HG03025 (cell line): Measurements from ENCODE around the gene KCNJ10.

ENCODE experiments used
- ATAC-seq: cut with Tn5 transposase; IDR thresholded peaks from one replicate; pipeline ENCODE4 v1.9.1; 2021; ENCODE audit warnings: mild to moderate bottlenecking, moderate library complexity; ENCODE audit not compliant: unreplicated experiment, low FRiP score

KCNJ10 gene

DNA sequence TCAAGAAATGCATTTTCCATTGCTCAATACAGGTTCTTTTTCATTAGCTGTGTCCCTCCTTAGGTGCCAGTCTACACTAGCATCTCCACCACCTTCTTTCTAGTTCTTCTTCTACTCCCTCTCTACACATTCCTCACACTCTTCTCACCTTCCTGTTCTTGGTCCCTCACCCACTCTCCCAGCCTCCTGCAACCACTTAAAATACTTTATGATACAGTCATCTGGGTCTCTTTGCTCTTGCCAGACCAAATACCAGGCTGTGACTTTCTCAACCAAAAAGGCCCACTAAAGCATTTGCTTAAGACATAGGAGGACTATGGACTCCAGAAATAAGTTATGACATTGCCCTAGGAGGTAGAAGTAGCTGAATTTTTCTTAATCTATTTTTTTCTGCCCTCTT, 73.3 kb downstream of the KCNJ10 start:
- no peak for ATAC-seq

DNA sequence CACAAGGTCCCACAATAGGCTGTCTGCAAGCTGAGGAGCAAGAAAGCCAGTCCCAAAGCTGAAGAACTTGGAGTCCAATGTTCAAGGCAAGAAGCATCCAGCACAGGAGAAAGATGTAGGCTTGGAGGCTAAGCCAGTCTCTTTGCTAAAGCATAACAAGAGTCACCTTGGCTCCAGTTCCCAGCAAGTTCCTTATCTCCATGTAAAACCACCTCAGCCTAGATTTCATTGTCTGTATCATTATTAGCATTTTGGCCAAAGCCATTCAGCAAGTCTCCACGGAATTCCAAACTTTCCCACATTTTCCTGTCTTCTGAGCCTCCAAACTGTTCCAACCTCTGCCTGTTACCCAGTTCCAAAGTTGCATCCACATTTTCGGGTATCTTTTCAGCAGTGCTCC, 75.1 kb downstream of the KCNJ10 start:
- no peak for ATAC-seq

DNA sequence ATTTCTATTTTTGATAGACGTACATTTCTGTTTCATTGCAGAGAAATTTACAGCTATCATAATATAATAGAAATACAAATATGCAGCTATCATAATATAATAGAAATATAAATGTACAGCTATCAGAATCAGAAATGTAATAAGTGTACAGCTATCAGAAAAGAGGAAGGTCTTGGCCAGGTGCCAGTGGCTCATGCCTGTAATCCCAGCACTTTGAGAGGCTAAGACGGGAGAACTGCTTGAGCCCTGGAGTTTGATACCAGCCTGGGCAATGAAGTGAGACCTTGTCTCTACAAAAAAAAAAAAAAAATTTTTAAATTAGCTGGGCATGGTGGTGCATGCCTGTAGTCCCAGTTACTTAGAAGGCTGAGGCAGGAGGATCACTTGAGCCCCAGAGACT, 76.0 kb downstream of the KCNJ10 start:
- ATAC-seq = no peak

DNA sequence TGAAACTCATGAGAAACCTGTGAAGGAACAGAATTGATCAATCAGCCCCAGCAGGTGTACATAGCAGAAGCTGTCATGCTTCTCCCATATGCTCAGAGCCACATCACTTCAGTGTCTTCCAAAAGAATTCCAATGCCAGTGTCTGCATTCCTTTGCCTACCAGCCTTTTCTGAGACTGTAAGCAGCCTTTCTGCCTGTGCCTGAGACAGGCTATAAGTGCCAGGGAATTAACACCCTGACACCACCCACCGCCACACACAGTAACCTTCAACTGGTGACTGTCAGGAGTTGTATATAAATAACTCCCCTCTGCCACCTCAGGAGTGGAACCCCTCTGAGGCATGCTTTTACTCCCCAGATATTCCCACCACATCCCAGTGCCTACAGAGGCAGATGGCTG, 77.8 kb downstream of the KCNJ10 start:
- no peak for ATAC-seq

DNA sequence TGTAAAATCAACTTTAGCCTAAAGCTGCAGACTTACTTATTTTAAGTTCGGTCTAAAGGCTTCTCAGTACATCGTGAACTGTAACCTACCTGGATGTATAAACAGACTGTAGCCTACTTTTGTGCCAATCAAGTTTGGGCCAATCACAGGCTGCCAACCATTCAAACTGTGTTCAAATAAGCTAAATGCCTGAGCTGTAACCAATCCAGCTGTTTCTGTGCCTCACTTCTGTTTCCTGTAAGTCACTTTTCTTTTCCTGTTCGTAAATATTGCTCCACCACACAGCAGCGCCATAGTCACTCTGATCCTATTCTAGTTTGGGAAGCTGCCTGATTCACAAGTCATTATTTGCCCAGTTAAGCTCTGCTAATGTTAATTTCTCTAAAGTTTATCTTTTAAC, 78.4 kb downstream of the KCNJ10 start:
- no peak for ATAC-seq

DNA sequence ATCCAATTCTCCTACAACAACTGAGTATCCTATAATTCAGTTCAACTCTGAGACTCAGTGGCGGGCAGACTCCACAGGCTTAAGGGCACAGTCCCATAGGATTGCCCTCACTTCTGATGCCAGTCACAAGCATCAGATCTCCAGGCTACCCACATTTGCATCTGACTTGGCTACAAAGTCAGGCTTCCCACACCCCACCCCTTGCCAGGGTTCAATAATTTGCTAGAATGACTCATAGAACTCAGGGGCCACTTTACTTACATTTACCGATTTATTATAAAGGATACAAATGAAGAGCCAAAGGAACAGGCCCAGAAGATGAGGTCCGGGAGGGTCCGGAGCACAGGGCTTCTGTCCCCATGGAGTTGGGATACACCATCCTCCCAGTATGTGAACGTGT, 80.0 kb downstream of the KCNJ10 start:
- ATAC-seq = no peak

DNA sequence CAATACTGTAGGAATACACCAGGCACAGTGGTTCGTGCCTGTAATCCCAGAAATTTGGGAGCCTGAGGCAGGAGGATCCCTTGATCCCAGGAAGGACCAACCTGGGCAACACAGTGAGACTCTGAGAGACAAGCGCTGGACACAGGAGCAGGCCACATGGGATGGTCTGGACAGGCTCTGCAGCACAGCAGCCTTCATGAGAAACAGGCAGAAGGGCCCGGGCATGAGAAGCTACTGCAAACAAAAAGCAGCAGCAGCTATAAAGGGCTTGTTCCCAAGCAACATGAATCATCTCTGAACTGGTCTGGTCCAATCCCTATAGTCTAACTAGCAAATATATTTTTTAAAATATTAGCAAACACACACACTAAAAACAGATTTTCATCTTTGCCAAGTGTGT, 80.4 kb downstream of the KCNJ10 start:
- no peak for ATAC-seq

DNA sequence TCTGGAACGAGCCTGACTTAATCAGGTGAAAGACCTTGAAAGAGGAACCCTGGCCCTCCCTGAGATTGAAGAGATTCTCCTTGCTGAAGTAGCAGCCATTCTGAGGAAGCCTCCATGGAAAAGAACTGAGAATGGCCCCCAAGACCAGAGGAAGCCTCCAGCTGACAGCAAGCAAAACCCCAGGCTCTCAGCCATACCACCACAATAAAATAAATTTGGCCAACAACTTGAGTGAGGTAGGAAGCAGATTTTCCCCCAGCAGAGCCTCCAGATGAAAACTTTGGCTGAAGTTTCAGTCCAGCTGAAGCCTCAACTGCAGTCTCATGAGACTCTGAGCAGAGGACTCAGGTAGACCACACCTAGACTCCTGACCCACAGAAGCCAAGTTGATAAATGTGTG, 82.0 kb downstream of the KCNJ10 start:
- ATAC-seq = no peak

DNA sequence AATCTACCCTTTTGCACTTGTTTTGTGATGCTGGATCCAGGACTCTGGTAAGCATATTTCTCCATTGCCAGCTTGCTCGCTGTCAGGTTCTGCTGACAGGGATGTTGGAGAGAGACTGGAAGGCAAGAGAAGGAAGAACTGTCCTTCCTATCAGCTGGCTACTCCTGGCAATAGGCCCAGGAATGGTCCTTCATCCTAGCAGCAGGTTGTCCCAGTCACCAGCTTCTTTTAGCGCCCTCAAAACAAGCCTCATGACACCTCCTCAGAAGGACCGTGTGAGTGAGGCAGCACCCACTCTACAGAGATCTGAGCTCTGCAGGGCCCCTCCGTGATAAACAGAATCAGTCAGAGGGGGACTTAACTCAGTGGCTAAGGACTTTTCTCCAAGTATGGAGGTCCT, 82.8 kb downstream of the KCNJ10 start:
- ATAC-seq = no peak

DNA sequence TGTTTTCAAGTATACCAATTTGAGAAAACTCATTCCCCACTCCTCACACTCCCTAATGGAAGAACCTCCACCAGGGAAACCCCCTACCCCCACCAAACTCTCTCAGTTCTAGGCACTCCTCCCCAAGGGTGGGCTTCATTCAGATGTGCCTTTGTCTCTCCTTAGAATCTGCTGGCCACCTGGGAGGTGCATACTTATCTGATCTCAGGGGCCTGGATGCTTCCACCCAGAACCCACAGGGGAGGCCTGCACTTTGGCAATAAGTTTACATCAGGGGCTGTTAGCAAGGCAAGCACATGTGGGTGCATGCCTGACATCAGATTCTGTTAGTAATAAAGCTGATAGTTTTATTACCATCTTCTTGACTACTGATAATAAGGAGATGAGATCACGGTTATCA, 83.4 kb downstream of the KCNJ10 start:
- no peak for ATAC-seq

DNA sequence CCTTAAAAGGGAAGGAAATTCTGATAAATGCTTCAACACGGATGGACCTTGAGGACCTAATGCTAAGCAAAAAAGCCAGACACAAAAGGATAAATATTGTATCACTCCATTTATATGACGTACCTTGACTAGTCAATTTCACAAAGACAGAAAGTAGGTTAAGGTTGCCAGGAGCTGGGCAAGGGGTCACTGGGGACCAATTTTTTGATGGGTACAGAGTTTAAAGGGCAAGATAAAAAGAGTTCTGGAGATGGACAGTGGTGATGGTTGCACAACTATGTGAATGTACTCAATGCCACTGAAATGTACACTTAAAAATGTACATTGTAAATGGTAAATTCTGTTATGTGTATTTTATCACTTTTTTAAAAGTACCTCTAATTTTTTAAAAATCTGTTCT, 83.9 kb downstream of the KCNJ10 start:
- no peak for ATAC-seq

DNA sequence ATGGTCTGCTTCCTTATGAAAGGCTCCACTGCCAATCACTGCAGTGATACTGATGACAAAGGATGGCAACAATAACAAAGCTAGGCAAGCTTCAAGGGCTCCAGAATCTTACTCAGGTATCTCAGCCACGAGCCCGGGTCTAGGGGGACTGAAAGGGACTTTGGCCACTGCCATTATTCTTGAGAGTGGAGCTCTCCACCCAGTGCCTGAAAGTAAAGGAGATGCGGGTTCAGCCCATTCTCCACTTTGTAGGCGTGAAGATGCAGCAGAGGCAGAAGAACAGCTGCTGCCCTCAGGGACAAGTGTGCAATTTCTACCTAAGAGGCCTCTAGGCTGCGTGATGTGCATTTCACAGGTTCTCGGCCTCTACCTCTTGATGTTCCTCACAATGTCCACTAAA, 84.5 kb downstream of the KCNJ10 start:
- ATAC-seq = no peak

DNA sequence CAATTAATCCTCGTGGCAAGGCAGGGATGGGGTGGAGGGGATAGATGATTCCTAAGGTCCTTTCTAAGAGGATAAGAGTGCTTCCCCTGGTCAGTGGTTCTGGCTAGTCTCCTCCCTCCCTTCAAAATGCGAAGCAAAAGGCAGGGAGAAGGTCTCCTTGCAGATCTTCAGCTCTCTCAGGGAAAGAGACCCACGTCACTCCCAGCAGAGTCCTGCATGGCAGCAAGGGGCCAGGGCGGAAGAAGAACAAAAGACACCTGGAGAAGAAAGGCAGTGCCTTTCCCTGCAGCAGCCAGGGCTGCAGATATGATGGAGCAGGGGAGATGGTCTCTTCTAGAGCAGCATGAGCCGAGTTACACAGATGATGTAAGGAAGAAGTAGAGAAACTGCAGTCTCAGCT, 86.3 kb downstream of the KCNJ10 start:
- no peak for ATAC-seq

DNA sequence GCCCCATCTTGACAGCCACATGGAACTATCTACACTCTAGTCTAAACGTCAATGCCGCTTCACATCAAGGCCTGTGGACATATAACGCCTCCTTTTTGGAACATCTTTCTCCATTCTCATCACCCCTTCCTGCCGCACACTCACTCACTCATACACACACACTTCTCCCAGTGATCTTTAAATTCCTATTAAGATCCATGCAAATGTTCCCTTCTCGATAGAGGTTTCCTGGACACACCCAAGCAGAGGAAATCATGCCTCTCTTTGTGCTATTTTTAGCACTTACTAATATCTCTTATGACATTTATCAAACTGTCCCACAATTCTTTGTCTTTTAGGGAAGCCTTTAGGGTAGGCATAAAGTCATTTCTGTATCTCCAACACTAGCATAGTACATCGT, 87.7 kb downstream of the KCNJ10 start:
- no peak for ATAC-seq

DNA sequence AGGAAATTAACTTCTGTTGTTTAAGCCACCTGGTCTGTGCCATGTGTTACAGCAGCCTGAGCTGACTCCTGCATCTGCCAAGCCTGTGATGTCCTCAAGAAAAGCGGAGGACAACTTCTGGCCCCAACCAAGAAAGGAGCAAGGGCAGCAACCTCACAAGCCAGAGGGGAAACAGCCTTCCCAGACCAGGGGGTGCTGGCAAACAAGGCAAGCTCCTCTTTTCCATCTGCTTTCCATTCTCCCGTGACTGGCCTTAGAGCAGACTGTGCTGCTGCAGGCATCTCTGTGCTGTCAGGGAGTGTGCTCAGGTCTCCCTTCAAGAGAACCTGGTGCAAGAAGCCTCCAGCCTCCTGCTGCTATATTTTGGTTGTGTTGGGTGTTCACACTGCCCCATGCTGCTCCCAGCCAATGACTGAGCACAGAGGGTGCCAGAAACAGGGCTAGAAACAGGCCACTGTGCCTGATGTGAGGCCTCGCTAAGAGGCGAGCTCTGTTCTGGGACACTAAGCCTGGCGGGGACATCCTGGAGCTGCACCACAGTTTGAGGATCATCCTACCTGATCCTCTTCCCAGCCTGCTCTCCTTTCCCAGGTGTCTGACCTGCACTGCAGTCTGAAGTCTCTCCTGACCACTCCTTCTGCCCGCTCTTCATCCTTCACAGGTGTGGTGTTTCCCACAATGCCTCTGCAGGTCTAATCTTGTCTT, 88.5 kb downstream of the KCNJ10 start:
- no peak for ATAC-seq

DNA sequence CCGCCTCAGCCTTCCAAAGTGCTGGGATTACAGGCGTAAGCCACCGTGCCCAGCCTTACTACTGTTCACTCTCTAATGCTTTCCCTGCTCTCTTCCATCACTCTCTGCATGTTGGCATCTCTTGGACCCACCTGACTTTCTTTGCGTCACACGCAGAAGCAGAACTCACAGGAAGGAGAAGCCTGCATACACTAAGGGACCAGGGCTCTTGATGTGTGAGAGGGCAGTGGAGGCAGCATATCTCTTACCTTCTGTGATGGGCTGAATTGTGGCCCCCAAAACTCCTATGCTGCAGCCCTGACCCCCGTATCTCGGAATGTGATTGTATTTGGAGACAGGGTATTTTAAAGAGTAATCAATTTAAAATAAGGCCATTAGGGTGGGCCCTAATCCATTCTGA, 89.2 kb downstream of the KCNJ10 start:
- ATAC-seq = no peak

DNA sequence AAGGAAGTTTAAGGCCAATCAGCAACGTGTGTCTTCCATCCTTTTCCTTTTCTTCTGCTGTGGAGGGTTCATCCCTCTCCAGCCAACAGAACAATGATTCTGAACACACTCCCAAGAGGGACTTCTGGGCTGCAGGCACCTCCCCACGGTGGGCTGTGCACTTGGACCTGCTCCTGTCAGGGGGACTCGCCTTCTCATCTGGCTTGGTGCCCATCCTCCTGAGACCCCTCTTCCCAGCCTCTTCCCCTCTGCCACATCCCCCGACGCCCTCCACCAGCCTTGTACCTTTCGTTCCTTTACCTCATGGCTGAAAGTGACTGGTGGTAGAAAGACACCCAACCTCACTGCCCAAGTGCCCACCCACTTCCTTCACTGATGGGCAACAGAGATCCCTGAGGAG, 89.9 kb downstream of the KCNJ10 start:
- ATAC-seq = no peak

DNA sequence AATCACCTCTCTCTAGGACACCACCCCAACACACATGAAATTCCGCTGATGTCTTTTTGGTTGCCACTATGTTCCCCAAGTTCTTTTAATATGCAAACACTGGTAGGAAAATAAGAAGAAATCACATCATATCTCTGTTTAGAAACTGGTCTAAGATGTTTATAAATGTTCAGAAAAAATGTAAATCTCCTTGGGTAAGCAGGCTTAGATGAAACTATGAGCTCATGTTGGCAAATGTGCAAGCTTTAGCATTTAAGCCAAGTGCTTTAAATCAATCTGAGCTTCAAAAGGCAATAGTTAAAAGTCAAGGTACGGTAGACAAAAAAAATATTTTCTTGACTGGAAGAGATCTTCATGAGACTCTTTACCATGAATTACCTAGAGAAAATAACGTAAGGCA, 90.7 kb downstream of the KCNJ10 start:
- ATAC-seq = no peak

DNA sequence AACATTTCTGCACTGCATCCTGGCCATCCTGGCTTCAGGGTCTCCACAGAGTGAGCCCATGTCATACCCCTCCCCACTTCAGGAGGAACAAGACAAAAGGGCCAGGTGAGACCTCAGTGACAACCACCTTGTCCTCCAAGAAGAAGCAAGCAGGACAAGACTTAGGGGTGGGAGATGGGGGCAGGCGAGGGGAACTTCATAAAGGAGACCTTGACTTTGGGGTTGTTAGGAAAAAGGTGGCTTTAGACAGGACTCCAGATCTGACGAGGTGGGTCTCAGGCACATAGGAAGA, 91.9 kb downstream of the KCNJ10 start:
- ATAC-seq = no peak

DNA sequence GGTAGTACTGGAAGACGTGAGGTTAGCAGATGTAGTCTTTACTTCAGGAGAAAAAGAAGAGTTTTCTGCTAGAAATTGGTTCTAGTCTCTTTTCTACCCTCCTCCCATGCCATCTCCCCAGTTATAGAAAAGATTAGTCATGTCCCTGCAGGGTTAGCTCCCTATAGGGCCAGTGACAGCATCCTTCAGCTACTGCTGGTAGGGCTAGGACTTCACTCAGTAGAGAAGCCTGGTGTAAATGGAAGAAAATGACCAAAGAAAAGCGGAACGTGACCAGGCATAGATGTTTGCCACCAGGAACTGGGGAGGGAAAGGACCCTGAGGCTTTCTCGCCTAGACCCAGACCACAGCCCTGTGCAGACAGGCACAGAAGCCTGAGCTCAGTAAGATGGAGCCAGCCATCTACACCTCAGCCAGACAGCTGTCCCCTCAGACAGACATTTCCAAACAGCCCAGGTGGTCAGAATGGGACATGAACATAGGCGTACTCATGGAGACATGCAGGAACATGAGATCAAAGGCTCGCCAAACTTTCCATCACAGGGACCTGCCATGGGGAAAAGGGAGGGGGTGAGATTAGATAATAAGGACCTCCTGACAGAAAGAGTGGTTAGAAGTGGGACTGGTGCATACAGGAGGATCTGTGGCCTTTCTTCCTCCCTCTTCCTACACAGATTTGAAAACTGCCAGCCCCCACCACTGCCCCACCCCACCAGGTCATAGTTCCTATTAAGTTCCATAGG, 92.4 kb downstream of the KCNJ10 start:
- no peak for ATAC-seq

DNA sequence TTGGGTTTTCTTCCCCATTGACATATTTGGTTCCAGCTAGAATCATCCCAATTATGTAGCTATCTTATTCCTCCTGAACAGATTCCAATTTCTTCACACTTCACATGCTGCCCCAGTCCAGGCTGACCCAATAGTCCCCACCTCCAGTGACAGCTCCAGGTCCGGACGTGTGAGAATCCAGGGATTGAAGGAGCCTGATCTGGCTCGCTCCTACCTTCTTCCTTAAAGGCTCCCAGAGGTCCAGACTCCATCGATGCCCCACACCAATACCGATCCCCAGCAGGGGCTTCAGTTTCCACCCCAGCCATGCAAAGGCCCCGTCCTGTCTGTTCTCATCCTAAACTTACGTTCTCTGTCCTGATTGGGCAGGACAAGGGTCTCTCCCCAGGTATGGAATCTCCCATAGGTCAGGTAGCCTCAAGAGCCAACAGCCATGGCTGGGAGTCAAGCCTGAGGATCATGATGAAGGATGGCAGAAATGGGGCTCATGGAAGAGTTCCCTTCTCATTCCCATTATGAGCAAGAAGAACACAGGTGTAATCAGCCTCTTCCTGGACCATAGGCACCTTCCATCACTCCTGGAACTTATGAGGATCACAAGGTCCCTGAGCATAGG, 95.5 kb downstream of the KCNJ10 start:
- no peak for ATAC-seq

DNA sequence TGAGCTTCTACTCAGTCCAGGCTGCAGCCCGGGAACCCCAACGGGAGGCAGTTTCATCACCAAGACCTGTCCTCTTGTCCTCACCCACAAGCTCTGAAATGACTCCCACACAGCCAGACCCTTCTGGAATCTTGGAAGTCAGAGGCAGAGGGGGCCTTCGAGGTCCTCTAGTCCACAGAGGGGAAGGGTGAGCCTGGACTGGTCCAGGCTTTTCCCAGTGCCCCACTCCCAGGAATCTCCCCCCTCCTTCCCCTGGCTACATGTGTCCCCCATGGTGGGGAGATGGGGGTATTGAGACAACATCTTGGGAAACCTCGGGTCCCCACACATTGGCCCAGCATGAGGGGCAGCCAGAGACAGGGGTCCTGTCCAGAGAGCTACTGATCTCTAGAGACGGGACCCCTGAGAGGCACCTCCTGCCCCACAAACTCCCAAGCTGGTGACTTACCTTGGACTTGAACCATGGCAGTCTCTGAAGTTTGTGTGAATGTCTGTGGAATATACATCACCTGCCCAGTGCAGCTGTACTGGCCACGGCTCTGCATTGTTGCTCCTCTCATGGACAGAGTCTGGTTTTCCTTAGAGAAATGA, 96.5 kb downstream of the KCNJ10 start:
- no peak for ATAC-seq
